HG03432 (cell line): ENCODE results near the gene JAK1.

Source experiments
- ATAC-seq: cut with Tn5 transposase; IDR thresholded peaks from one replicate; pipeline ENCODE4 v1.9.1; 2021; ENCODE audit warnings: mild to moderate bottlenecking, moderate library complexity; ENCODE audit not compliant: unreplicated experiment

JAK1 gene

GRCh38 chr1:64801851-64802523 lies 164.4 kb downstream of the JAK1 start:
- no peak for ATAC-seq

DNA sequence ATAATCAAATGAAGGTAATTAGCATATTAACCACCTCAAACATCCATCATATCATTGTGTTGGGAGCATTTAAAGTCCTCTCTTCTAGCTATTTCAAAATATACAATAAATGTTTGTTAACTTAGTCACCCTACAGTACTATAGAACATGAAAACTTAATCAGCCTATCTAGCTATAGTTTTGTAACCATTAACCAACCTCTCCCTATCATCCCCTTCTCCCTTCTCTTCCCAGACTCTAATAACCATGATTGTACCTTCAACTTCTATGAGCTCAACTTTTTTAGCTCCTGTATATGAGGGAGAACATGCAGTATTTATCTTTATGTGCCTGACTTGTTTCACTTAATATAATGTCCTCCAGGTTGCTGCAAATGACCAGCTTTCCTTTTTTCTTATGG lies 167.5 kb downstream of the JAK1 start:
- no peak for ATAC-seq

DNA sequence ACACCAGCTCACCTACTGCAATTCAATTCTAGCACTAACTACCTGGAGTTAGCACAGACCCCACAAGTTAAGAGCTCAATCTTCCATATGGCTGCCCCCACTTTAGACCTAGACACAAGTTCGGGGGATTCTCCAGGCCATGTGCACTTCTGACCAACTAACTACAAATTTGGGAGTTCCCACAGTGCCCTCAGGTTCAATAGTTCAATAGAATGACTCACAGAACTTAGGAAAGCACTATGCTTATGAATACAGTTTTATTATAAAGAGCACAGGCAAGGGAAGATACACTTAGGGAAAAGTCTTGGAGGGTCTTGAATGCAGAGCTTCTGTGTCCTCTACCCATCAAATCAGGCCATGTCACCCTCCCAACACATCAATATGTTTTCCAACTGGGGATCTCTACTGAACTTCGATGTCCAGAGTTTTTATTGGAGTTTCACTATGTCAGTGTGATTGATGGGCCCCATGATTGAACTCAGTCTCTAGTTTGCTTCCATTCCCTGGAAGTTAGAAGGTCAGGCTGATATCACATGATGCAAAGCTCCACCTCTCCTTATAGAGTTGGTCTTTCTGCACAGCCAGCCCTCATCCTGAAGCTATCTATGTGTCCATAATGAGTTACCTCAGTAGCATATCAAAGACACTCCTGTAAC lies 175.4 kb downstream of the JAK1 start:
- ATAC-seq = no peak
